ENCODE data around the gene AVPR1A. TPM values are rescaled to one million over a fixed set of nuclear protein-coding genes. Genes with fewer than 3 reads are reported as not detected.

AVPR1A gene
- total RNA-seq, 3 donors from 2014 or later, result 7.5 to 50.4 (median 14.7) TPM

GRCh38 chr12:63098851-63099250 lies 52.1 kb downstream of the AVPR1A start:
- Histone ChIP-seq H3K27ac (no peak overlapping the region), H3K27me3 (peaks cover 0 to 5% of the 10 kb centered on the region in 2 donors), H3K4me1 (no peaks in the 10 kb centered on the region), H3K36me3 (no peaks in the 10 kb centered on the region), H3K4me3 (no peak overlapping the region), H3K9me3 (no peaks in the 10 kb centered on the region)
- intact Hi-C loops (cut with DNase I; ENCODE audit: low total_unique reads), result no loop called here
- DNase-seq (ENCODE audit: low spot score in 2 of 2), result no peak
- TF ChIP-seq POLR2A (IDR thresholded peaks at IDR 0.05) (no peak), CTCF (IDR thresholded peaks at IDR 0.05) (no peak), POLR2AphosphoS5 (IDR thresholded peaks at IDR 0.05) (no peak)

GRCh38 chr12:63095369-63095980 lies 55.5 kb downstream of the AVPR1A start:
- H3K36me3 ChIP-seq, result no peaks in the 10 kb centered on the region
- no peak overlapping the region for H3K4me3 ChIP-seq
- DNase-seq (ENCODE audit: low spot score in 2 of 2), result no peak
- no peak for TF ChIP-seq POLR2A (IDR thresholded peaks at IDR 0.05)
- H3K27ac ChIP-seq, result no peak overlapping the region
- no peaks in the 10 kb centered on the region for H3K9me3 ChIP-seq
- intact Hi-C loops (cut with DNase I; ENCODE audit: low total_unique reads), result no loop called here
- no peaks in the 10 kb centered on the region for H3K4me1 ChIP-seq
- H3K27me3 ChIP-seq, result peaks cover 0 to 5% of the 10 kb centered on the region in 2 donors

- Histone ChIP-seq H3K27me3 (peaks cover 0 to 5% of the 10 kb centered on the region in 2 donors), H3K4me1 (no peaks in the 10 kb centered on the region)
These were observed 57.3 kb downstream of the AVPR1A start for GRCh38 chr12:63093711-63094110.

GRCh38 chr12:63093084-63093483 lies 57.9 kb downstream of the AVPR1A start:
- no peak overlapping the region for H3K27ac ChIP-seq
- no peak for TF ChIP-seq POLR2A (IDR thresholded peaks at IDR 0.05)
- TF ChIP-seq CTCF (IDR thresholded peaks at IDR 0.05), result no peak
- no peak for TF ChIP-seq POLR2AphosphoS5 (IDR thresholded peaks at IDR 0.05)
- no peaks in the 10 kb centered on the region for H3K4me1 ChIP-seq
- H3K4me3 ChIP-seq, result no peak overlapping the region
- DNase-seq (ENCODE audit: low spot score in 2 of 2), result no peak
- intact Hi-C loops (cut with DNase I; ENCODE audit: low total_unique reads), result no loop called here
- H3K36me3 ChIP-seq, result no peaks in the 10 kb centered on the region
- no peaks in the 10 kb centered on the region for H3K9me3 ChIP-seq
- peaks cover 0 to 5% of the 10 kb centered on the region in 2 donors for H3K27me3 ChIP-seq

More at GRCh38 chr12:63093711-63094110, 57.3 kb downstream of the AVPR1A start:
- TF ChIP-seq POLR2AphosphoS5 (IDR thresholded peaks at IDR 0.05) (no peak), CTCF (IDR thresholded peaks at IDR 0.05) (no peak), POLR2A (IDR thresholded peaks at IDR 0.05) (no peak)
- intact Hi-C loops (cut with DNase I; ENCODE audit: low total_unique reads), result no loop called here
- Histone ChIP-seq H3K36me3 (no peaks in the 10 kb centered on the region), H3K27ac (no peak overlapping the region), H3K4me3 (no peak overlapping the region), H3K9me3 (no peaks in the 10 kb centered on the region)
- DNase-seq (ENCODE audit: low spot score in 2 of 2), result no peak

Other genes starting within 250 kb of the AVPR1A start
- gene PPM1H, start 216.1 kb downstream of the AVPR1A start, total RNA-seq, result 10 to 100 TPM in 2 of 3 donors, 1 to 10 TPM in 1; 2.2 to 15.4 (median 13.5) TPM